CD1c-positive myeloid dendritic cell (primary cell): Measurements from ENCODE around the gene TIGD1.
A peak's percentile ranks its signal among the peaks of the same experiment; 100 is the strongest.

Source experiments
- DNase-seq: peaks from one replicate; pipeline ENCODE4 v3.0.0-alpha.2; 2016; ENCODE audit errors: extremely low spot score

Gene TIGD1

GRCh38 chr2:232523682-232524597, 26.4 kb downstream of the TIGD1 start:
- peak; percentile 16 for DNase-seq

- no peak for DNase-seq
These were observed 27.0 kb downstream of the TIGD1 start for GRCh38 chr2:232523402-232523681.

- no peak for DNase-seq
These were observed 27.5 kb downstream of the TIGD1 start for GRCh38 chr2:232522623-232523401.

GRCh38 chr2:232521959-232522622, 28.3 kb downstream of the TIGD1 start:
- peak; percentile 66 for DNase-seq

GRCh38 chr2:232521098-232521497, 29.3 kb downstream of the TIGD1 start:
- DNase-seq = no peak

- no peak for DNase-seq
These were observed 29.9 kb downstream of the TIGD1 start for GRCh38 chr2:232520489-232520888.

GRCh38 chr2:232519581-232520438, 30.5 kb downstream of the TIGD1 start, which contains the start of gene PRSS56:
Gene PRSS56 (plus strand): TSS chr2:232520388. CDS start chr2:232520599, 211 bp downstream.
- DNase-seq = no peak

GRCh38 chr2:232518844-232519243, 31.5 kb downstream of the TIGD1 start:
- DNase-seq = no peak

GRCh38 chr2:232516551-232516950, 33.8 kb downstream of the TIGD1 start:
- no peak for DNase-seq

- DNase-seq = no peak
These were observed 34.7 kb downstream of the TIGD1 start for GRCh38 chr2:232515639-232516038.

GRCh38 chr2:232513353-232513752, 37.0 kb downstream of the TIGD1 start:
- no peak for DNase-seq

GRCh38 chr2:232512602-232513001, 37.8 kb downstream of the TIGD1 start:
- DNase-seq = no peak

- DNase-seq = no peak
These were observed 38.9 kb downstream of the TIGD1 start for GRCh38 chr2:232511336-232511890.

GRCh38 chr2:232508251-232508650, 42.1 kb downstream of the TIGD1 start:
- no peak for DNase-seq

- DNase-seq = no peak
These were observed 43.6 kb downstream of the TIGD1 start for GRCh38 chr2:232506709-232507108.

- DNase-seq = no peak
These were observed 44.5 kb downstream of the TIGD1 start for GRCh38 chr2:232505856-232506255.

GRCh38 chr2:232504438-232504837, 45.9 kb downstream of the TIGD1 start:
- no peak for DNase-seq

GRCh38 chr2:232503809-232504323, 46.5 kb downstream of the TIGD1 start:
- DNase-seq = no peak

- peak; percentile 49 for DNase-seq
These were observed 47.2 kb downstream of the TIGD1 start for GRCh38 chr2:232502911-232503808.

GRCh38 chr2:232502511-232502910, 47.8 kb downstream of the TIGD1 start:
- peak; percentile 2 for DNase-seq
